GM11168 (cell line): Measurements from ENCODE around the gene IFT22.
"Not testable (repeated sequence)": the region's sequence is repeated elsewhere in the genome, so short reads cannot be mapped to it uniquely, and the experiment has no call there.

Experiments
- in situ Hi-C: fragments of 300-500 bp; cut with MboI; formaldehyde crosslinking; loops from one replicate; pipeline ENCODE4 v1.12.0; 2022; ENCODE audit warnings: low sequenced_read_pairs; ENCODE audit not compliant: unreplicated experiment

Gene IFT22

DNA sequence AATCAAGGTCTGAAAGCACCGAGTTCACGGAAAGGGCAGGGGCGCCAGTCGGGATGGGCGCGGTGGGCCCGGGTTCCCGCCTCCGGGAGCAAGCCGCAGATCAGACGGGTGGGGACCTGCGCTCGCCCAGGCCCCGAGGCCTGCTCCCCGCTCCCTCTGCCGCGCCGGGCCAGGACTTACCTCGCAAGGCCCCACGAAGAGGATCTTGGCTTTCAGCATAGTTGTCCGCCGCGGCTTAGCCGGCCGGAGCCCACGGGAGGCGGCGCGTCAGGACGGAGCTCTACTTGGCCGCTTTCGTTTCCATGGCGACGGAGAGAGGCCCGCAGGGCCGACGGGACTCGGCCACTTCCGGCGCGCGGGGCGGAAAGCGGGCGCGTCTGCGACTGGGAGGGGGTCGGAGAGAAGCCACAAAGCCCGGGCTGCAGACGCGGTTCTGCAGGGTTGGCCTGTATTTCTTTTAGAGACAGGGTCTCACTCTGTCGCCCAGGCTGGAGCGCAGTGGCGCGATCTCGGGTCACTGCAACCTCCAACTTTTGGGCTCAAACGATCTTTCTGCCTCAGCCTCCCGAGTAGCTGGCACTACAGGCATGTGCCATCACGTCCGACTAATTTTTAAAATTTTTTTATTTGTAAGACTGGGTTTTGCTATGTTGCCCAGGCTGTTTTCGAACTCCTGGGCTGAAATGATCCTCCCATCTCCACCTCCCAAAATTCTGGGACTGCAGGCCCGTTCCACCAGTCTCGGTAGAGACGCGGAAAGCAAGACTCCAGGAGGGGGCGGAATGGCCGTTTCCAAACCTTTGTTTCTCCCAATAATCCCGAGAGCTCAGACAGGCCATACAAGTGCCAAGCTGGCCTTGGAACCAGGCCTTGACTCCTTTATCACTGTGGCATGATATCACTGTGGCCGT is at the start of gene IFT22:
TSS of gene IFT22 (minus strand) at position 322 of the 911 bp plus-strand sequence. CDS start at position 219, 103 bp downstream.
- in situ Hi-C loops = no loop called here

DNA sequence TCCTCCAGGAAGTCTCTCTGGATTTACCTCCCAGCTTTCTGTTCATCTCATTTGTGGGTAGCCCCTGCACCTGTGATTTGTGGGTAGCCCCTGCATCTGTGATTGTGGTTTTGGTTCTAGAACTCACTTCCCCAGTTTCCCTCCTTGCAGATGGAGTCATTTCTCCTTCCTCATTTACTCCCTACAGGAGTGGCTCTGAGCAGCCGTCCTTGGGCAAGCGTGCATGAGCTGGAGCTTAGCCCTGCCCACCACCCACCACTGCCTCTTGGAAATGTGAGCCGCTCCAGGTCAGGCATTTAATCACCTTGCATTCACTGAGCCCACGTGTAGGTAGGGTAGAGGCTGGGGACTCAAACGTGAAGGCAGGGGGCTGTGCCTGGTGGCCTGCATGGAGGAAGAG is 49.2 kb upstream of the IFT22 start:
- in situ Hi-C loops = no loop called here

DNA sequence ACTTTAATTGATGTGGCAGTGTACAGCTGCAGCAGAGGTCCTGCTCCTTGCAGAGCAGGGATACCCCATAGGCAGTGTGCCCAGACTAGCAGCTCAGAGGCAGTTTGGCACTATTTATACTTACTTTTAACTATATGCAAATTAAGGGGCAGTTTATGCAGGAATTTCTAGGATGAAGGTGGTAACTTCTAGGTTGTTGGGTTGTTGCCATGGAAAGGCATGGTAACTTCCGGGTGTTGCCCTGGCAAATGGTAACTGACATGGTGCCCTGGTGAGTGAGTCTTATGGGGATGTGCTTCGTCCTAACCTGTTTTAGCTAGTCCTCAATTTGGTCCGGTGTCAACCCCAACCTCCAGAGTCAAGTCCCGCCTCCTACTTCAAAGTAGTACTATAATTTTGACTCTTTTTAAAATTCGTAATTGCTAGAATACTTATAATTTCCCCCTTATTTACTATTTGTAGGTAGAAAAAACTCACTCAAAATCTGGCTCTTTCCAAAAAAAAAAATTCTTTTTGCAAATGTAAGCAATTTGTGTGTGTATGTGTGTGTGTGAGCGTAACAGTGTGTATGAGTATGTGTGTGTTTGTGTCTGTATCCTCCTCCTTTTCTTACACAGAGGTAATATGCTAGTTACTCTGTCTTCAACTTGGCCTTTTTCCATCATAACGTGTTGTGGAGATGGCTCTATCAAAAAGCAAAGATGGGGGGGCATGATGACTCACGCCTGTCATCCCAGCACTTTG is 47.0 kb upstream of the IFT22 start:
- in situ Hi-C loops = no loop called here

DNA sequence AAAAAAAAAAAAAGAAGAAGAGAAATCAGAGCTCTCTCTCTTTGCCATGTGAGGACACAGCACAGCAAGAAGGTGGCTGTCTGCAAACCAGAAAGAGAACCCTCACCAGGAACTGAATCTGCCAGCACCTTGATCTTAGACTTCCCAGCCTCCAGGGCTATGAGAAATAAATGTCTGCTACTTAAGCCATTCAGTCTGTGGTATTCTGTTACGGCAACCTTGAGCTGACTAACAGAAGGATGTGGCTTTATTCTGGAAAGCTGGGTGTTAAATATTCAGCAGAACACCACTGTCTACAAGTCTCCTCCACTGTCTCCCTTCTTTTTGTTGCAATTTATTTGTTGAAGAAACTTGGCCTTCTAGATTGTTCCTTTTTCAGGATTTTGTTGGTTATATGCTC is 46.1 kb upstream of the IFT22 start:
- in situ Hi-C loops = no loop called here

DNA sequence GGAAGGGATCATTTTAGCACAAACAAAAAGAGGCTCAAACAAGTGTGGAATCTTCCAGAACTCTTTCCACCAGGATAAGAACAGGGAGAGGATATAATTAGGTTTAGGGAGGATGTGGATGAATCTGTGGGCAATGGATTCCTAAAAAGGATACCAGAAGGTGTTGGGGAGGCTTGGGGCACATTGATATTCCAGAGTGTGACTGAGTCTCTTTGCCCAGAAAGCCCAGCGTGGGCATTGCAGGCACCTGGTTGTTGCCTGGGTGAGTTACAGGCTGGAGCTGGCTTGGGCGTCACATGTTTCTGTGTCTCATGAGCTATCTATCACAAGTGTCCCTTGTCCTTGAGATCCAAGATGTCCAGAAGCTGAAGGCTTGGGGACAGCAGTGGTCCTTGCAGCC is 44.3 kb upstream of the IFT22 start:
- in situ Hi-C loops = no loop called here

DNA sequence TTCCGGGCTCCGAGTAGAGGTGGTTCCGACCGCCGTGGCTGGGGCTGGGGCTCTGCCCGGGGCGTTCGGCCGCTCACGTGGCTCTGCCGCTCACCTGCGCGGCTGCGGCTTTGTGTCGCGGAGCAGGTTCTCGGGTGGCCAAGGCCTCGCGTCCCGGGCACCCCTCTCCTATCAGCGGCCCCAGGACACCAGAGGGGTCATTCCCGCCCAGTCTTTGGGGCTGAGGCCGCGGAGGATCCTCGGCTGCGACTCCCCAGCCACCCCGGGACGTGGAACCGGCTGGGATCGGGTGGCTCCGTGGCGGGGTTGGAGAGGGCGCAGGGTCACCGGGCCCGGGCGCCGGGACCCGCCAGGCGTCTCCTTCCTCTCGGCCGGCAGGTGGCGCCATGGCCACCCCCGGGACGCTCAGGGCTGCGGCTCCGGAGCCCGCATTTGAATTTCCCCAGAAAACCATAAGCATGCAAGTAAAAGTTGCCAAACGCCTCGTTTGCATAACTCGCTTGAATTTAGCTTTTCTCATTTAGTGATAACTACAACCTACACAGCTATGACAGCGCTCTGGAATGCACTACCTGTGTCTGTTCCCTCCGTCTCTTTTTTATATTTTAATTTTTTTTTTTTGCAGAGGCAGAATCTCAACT is 42.2 kb upstream of the IFT22 start:
- in situ Hi-C loops = no loop called here

DNA sequence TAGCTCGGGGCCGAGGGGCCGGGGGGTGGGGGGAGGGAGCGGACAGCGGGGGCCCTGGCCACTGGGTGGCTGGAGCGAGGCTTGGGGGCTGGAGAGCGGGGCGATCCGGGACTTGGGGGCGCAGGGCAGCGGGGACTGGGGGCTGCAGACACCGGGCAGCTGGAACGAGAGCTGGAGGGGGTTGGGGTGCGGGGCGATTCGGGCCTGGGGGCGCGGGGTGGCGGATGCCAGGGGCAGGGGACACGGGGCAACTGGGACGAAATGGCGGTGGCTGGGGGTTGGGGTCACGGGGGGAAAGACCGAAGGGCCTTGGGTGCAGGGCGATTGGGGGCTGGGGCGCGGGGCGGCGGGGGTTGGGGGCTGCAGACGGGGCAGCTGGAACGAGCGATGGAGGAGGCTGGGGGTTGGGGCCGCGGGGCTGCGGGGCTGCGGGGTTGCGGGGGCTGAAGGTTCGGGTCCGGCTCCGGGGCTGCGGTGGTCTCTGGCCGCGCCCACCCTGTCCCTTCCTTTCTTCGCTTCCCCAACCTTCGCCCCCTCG is 41.7 kb upstream of the IFT22 start:
- in situ Hi-C loops = no loop called here

DNA sequence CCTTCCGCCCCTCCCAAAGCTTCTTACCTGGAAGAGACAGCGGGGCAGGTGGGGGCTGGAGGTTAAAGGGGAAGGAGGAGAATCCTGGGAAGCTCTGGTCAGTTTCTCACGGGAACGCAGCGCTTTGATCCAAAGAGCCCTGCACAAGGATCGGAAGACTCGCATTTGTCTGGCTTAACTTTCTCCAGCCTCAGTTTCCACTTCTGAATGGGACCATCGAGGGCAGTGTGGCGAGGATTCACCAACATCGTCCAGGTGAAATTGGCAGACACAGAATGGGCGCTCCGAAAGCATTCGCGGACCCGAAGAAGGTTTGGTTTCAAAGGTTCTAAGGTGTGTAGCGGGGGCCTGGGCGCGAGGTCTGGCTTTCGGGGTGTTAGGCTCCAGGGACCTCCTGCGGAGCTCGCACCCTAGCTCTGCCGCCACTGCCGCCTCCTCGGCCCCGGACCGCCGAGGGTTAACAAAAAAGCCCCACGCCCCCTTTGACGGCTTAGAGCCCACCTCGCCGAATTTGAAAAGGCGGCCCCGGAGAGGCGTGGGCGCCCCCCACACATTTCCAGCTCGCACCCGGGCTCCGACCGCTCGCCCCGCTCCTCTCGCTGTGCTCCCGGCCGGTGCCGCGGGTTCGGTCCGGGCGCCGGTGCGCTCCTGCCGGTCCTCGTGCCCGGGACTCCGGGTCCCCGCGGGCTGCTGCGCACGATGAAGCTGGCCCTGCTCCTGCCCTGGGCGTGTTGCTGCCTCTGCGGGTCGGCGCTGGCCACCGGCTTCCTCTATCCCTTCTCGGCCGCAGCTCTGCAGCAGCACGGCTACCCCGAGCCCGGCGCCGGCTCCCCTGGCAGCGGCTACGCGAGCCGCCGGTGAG is 41.0 kb upstream of the IFT22 start, which contains the start of gene COL26A1:
TSS of gene COL26A1 (plus strand) at position 542 of the 862 bp plus-strand sequence. CDS start at position 700, 158 bp downstream.
- in situ Hi-C loops = no loop called here

DNA sequence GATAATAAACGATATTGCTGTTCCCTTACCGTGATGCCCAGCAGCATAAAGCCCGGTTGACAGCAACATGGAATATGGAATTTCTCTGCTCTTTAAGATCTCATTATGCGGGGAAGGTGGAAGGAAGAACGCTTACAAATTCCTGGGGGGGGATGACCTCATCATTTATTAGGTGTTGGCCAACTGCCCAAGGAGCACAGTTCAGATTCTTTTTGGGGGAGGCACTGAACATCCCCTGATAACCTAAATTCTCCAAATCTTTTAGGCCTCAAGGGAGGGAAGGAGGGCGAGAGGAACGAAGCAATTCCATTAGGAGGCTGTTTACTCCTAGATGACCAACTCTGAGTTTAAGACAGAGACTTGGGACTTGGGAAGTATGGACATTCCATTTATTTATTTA is 35.8 kb upstream of the IFT22 start:
- in situ Hi-C loops = no loop called here

DNA sequence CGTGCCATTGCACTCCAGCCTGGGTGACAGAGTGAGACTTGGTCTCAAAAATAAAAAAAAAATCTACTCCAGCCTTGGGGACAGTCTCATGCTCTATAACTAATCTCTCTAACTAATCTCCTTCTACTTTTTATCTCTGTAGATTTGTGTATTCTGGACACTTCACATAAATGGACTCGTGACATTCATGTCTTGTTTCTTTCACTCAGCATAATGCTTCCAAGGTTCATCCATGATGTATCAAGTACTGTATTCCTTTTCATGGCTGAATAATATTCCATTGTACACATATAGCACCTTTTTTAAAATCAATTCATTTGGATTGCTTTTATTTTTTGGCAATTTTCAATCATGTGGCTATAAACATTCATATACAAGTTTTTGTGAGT is 31.3 kb upstream of the IFT22 start:
- in situ Hi-C loops = no loop called here

DNA sequence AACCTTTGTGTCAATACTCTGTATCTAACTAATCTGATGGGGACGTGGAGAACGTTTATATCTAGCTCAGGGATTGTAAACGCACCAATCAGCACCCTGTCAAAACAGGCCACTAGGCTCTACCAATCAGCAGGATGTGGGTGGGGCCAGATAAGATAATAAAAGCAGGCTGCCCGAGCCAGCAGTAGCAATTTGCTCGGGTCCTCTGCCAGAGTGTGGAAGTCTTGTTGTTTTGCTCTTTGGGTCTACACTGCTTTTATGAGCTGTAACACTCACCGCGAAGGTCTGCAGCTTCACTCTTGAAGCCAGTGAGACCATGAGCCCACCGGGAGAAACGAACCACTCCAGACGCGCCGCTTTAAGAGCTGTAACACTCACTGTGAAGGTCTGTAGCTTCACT is 27.7 kb upstream of the IFT22 start:
- in situ Hi-C loops = not testable (repeated sequence)

DNA sequence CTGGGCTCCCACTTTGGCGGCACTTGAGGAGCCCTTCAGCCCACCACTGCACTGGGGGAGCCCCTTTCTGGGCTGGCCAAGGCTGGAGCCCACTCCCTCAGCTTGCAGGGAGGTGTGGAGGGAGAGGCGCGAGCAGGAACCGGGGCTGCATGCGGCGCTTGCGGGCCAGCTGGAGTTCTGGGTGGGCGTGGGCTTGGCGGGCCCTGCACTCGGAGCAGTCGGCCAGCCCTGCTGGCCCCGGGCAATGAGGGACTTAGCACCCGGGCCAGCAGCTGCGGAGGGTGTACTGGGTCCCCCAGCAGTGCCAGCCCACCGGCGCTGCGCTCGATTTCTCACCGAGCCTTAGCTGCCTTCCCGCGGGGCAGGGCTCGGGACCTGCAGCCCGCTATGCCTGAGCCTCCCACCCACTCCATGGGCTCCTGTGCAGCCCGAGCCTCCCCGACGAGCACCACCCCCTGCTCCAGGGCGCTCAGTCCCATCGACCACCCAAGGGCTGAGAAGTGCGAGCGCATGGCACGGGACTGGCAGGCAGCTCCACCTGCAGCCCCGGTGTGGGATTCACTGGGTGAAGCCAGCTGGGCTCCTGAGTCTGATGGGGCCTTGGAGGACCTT is 26.9 kb upstream of the IFT22 start:
- in situ Hi-C loops = not testable (repeated sequence)

DNA sequence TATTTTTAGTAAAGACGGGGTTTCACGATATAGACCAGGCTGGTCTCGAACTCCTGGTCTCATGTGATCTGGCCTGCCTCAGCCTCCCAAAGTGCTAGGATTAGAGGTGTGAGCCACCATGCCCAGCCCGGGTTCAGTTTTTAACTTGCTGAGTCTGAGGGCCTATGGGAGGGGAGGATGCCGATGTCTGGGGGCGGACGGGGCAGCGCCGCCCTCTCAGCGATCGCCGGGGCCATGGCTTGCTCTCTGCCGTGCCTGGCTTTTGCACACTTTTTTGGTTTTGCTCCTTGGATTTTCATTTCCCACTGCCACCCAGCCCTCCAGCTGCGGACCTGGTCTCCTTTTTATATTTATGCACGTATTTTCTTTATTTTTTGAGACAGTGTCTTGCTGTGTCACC is 25.9 kb upstream of the IFT22 start:
- in situ Hi-C loops = no loop called here

DNA sequence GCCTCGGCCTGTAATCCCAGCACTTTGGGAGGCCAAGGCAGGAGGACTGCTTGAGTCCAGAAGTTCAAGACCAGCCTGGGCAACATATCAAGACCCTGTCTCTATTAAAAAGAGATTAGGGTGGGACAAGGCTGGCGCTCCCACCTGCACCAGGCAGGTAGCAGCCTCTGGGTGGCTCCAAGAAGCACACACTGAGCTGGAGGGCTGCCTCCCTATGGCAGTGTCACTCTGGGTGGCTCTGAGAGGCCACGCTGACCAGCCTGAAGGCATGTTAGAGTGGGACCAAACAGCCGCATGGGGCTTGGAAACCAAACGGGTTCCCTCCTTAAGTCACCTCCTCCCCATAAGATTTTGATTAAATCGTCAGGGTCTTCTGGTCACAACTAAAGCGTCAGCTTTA is 21.3 kb upstream of the IFT22 start:
- in situ Hi-C loops = no loop called here

DNA sequence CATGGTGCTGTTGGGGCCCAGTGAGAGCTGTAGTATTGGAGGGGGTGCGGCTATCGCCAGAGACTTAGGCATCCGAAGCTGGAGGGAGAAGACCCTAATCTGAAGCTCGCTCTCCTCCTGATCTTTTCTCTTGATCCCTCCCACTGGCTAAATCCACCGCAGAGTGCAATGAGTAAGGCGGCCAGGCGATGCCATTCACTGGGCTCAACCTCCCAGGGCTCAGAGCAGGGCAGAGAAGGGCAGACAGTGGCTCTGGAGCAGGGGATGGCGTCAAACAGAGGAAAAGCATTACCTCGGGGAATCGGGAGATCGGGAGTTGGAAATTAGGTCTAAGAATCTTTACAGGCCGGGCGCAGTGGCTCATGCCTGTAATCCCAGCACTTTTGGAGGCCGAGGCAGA is 18.8 kb upstream of the IFT22 start:
- in situ Hi-C loops = no loop called here

DNA sequence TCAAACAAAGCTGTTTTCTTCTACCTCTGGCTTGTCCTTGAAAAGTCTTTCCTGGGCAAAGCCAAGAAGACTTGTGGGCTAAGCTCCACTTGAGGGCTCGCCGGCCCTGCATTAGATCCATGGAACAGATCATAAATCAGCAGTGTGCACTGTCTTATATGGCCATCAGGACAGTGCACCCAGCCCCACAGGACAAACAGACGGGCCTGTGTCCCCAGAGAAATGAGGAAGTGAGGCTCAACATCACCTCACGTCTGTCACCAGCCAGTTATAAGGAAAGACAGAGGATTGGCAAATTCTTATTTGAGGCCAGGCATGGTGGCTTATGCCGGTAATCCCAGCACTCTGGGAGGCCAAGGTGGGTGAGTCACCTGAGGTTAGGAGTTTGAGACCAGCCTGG is 12.3 kb upstream of the IFT22 start:
- in situ Hi-C loops = no loop called here

DNA sequence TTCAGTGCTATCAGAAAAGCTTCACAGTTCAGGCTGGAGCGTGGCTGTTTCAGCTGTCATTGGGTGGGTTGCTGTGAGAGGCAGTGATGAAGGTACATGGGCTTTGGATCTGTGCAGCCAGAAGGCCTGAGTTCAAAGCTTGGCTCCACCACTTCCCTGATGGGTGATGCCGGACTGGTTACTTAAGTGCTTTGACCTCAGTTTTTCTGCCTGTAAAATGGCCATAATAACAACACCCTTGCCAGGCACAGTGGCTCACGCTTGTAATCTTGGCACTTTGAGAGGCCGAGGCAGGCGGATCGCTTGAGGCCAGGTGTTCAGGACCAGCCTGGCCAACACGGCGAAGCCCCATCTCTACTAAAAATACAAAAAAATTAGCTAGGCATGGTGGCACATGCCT is 10.4 kb upstream of the IFT22 start:
- in situ Hi-C loops = no loop called here

DNA sequence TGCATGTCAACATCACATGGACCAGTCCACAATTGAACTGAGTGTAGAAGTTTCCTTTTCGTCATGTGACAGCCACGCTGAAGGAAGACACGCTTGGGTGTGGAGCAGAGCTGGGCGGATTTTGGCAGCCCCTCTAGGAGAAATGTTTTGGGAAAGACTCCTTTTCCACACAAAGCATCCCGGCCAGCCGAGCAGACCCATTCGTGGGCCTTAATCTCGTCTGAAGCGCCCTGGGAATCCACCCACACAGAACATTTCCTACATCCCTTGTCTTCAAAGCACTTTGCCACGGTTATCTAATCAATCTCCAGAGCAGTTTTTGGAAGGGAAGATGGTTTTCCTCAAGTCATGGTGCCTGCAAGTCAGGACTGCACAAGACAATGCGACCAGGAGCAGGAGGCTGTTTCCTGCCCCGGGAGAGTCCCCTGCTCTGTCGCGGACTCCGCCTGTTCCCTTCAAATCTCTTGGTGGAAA is 8.4 kb upstream of the IFT22 start:
- in situ Hi-C loops = no loop called here

DNA sequence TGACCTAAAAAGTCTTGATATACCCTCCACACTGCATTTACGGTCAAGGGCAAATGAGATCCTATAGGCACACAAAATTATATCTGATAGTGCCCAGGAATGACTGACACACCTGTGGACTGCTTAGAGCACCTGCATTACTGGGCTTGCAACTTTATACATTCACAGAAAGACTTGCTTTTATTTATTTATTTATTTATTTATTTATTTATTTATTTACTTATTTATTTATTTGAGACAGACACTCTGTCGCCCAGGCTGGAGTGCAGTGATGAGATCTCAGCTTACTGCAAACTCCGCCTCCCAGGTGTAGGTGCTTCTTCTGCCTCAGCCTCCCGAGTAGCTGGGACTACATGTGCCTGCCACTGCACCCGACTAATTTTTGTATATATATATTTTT is 6.5 kb upstream of the IFT22 start:
- in situ Hi-C loops = no loop called here
